ENCODE measurements around the gene FGD5.

The FGD5 gene

GRCh38 chr3:14885307-14885706 lies 66.5 kb downstream of the FGD5 start:
- H3K9me2 ChIP-seq (replicated peaks; ENCODE audit: control insufficient read depth, low read length) = no peaks in the 10 kb centered on the region
- no peak overlapping the region for H3K27ac ChIP-seq (ENCODE audit: low read depth, low read length)
- H3K4me2 ChIP-seq (ENCODE audit: low read length) = no peak overlapping the region
- H3F3A ChIP-seq (ENCODE audit: control insufficient read depth, insufficient read depth) = no peaks in the 10 kb centered on the region
- H3K4me1 ChIP-seq (ENCODE audit: control insufficient read depth, low read length) = peaks cover 16% of the 10 kb centered on the region
- peaks cover 22% of the 10 kb centered on the region for H3K27me3 ChIP-seq (ENCODE audit: control insufficient read depth, low read length)
- no peak overlapping the region for H3K4me3 ChIP-seq (ENCODE audit: low read length)
- TF ChIP-seq, protein P1, sequence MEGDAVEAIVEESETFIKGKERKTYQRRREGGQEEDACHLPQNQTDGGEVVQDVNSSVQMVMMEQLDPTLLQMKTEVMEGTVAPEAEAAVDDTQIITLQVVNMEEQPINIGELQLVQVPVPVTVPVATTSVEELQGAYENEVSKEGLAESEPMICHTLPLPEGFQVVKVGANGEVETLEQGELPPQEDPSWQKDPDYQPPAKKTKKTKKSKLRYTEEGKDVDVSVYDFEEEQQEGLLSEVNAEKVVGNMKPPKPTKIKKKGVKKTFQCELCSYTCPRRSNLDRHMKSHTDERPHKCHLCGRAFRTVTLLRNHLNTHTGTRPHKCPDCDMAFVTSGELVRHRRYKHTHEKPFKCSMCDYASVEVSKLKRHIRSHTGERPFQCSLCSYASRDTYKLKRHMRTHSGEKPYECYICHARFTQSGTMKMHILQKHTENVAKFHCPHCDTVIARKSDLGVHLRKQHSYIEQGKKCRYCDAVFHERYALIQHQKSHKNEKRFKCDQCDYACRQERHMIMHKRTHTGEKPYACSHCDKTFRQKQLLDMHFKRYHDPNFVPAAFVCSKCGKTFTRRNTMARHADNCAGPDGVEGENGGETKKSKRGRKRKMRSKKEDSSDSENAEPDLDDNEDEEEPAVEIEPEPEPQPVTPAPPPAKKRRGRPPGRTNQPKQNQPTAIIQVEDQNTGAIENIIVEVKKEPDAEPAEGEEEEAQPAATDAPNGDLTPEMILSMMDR (IDR thresholded peaks at IDR 0.05; ENCODE audit: low read depth, low read length, poor library complexity, severe bottlenecking) = no peak
- no peak for TF ChIP-seq EZH2phosphoT487 (IDR thresholded peaks at IDR 0.05; ENCODE audit: borderline replicate concordance, low read length)
- no peaks in the 10 kb centered on the region for H3K9me3 ChIP-seq (ENCODE audit: control insufficient read depth, insufficient read depth, low read length)
- no peaks in the 10 kb centered on the region for H3K36me3 ChIP-seq (ENCODE audit: control insufficient read depth, low read length)
- H3K79me2 ChIP-seq (ENCODE audit: control insufficient read depth, low read length) = no peaks in the 10 kb centered on the region
- no peaks in the 10 kb centered on the region for H4K20me1 ChIP-seq (ENCODE audit: control insufficient read depth, insufficient read depth, low read depth, low read length)

DNA sequence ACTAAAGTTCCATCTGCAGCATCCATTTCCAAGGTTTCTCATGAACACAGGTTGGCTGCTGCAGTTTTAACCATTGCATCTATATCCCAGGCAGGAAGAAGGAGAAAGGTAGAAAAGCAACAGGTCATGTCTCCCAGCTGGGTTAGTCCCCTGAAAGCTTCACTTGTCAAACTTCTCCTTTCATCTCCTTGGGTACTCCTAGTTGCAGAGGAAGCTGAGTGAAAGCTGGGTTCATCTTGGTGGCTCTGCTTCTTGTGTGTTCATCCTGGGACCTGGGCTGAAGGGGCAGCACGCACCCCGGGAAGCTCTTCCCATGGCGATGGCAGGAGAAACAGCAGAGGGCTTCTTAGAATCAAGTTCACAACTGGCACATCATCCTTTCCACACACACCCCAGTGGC lies 67.3 kb downstream of the FGD5 start:
- no peaks in the 10 kb centered on the region for H3F3A ChIP-seq (ENCODE audit: control insufficient read depth, insufficient read depth)
- no peak overlapping the region for H3K27ac ChIP-seq (ENCODE audit: low read depth, low read length)
- peaks cover 8% of the 10 kb centered on the region for H3K4me1 ChIP-seq (ENCODE audit: control insufficient read depth, low read length)
- no peak overlapping the region for H3K4me3 ChIP-seq (ENCODE audit: low read length)
- H4K20me1 ChIP-seq (ENCODE audit: control insufficient read depth, insufficient read depth, low read depth, low read length) = no peaks in the 10 kb centered on the region
- H3K9me3 ChIP-seq (ENCODE audit: control insufficient read depth, insufficient read depth, low read length) = no peaks in the 10 kb centered on the region
- H3K4me2 ChIP-seq (ENCODE audit: low read length) = no peak overlapping the region
- H3K36me3 ChIP-seq (ENCODE audit: control insufficient read depth, low read length) = no peaks in the 10 kb centered on the region
- peaks cover 30% of the 10 kb centered on the region for H3K27me3 ChIP-seq (ENCODE audit: control insufficient read depth, low read length)
- H3K79me2 ChIP-seq (ENCODE audit: control insufficient read depth, low read length) = no peaks in the 10 kb centered on the region
- no peaks in the 10 kb centered on the region for H3K9me2 ChIP-seq (replicated peaks; ENCODE audit: control insufficient read depth, low read length)
- TF ChIP-seq EZH2phosphoT487 (IDR thresholded peaks at IDR 0.05; ENCODE audit: borderline replicate concordance, low read length) = no peak
- TF ChIP-seq, protein P1 (IDR thresholded peaks at IDR 0.05; ENCODE audit: low read depth, low read length, poor library complexity, severe bottlenecking) = no peak

GRCh38 chr3:14889205-14889604 lies 70.4 kb downstream of the FGD5 start:
- no peaks in the 10 kb centered on the region for H3F3A ChIP-seq (ENCODE audit: control insufficient read depth, insufficient read depth)
- H3K9me2 ChIP-seq (replicated peaks; ENCODE audit: control insufficient read depth, low read length) = no peaks in the 10 kb centered on the region
- no peak for TF ChIP-seq EZH2phosphoT487 (IDR thresholded peaks at IDR 0.05; ENCODE audit: borderline replicate concordance, low read length)
- H3K27me3 ChIP-seq (ENCODE audit: control insufficient read depth, low read length) = peaks cover 32% of the 10 kb centered on the region
- H3K4me3 ChIP-seq (ENCODE audit: low read length) = no peak overlapping the region
- H4K20me1 ChIP-seq (ENCODE audit: control insufficient read depth, insufficient read depth, low read depth, low read length) = no peaks in the 10 kb centered on the region
- no peak overlapping the region for H3K27ac ChIP-seq (ENCODE audit: low read depth, low read length)
- no peaks in the 10 kb centered on the region for H3K79me2 ChIP-seq (ENCODE audit: control insufficient read depth, low read length)
- H3K4me2 ChIP-seq (ENCODE audit: low read length) = no peak overlapping the region
- H3K9me3 ChIP-seq (ENCODE audit: control insufficient read depth, insufficient read depth, low read length) = no peaks in the 10 kb centered on the region
- no peaks in the 10 kb centered on the region for H3K4me1 ChIP-seq (ENCODE audit: control insufficient read depth, low read length)
- no peaks in the 10 kb centered on the region for H3K36me3 ChIP-seq (ENCODE audit: control insufficient read depth, low read length)

- no peaks in the 10 kb centered on the region for H3K79me2 ChIP-seq (ENCODE audit: control insufficient read depth, low read length)
- H3K27ac ChIP-seq (ENCODE audit: low read depth, low read length) = no peak overlapping the region
- H3F3A ChIP-seq (ENCODE audit: control insufficient read depth, insufficient read depth) = no peaks in the 10 kb centered on the region
- no peaks in the 10 kb centered on the region for H3K9me2 ChIP-seq (replicated peaks; ENCODE audit: control insufficient read depth, low read length)
- no peaks in the 10 kb centered on the region for H4K20me1 ChIP-seq (ENCODE audit: control insufficient read depth, insufficient read depth, low read depth, low read length)
- no peaks in the 10 kb centered on the region for H3K9me3 ChIP-seq (ENCODE audit: control insufficient read depth, insufficient read depth, low read length)
- peaks cover 33% of the 10 kb centered on the region for H3K27me3 ChIP-seq (ENCODE audit: control insufficient read depth, low read length)
- no peak overlapping the region for H3K4me3 ChIP-seq (ENCODE audit: low read length)
- TF ChIP-seq, protein P1 (IDR thresholded peaks at IDR 0.05; ENCODE audit: low read depth, low read length, poor library complexity, severe bottlenecking) = no peak
- no peak for TF ChIP-seq EZH2phosphoT487 (IDR thresholded peaks at IDR 0.05; ENCODE audit: borderline replicate concordance, low read length)
- no peaks in the 10 kb centered on the region for H3K36me3 ChIP-seq (ENCODE audit: control insufficient read depth, low read length)
- H3K4me2 ChIP-seq (ENCODE audit: low read length) = no peak overlapping the region
- H3K4me1 ChIP-seq (ENCODE audit: control insufficient read depth, low read length) = no peaks in the 10 kb centered on the region
These were observed 71.2 kb downstream of the FGD5 start for GRCh38 chr3:14889943-14890342.
